GM12874 (cell line): Measurements from ENCODE around the gene GTF3C1.

Source experiments
- CTCF ChIP-seq: IDR thresholded peaks from 2 replicates; pipeline ENCODE4 v1.5.1; 2011; ENCODE audit warnings: low read depth, mild to moderate bottlenecking, control low read depth, low read length, moderate library complexity; ENCODE audit not compliant: insufficient read depth

The GTF3C1 gene

GRCh38 chr16:27474921-27475320, 74.8 kb downstream of the GTF3C1 start:
- no peak for TF ChIP-seq CTCF

GRCh38 chr16:27474041-27474440, 75.7 kb downstream of the GTF3C1 start:
- TF ChIP-seq CTCF: no peak

- no peak for TF ChIP-seq CTCF
Measured at GRCh38 chr16:27473101-27473900, 76.4 kb downstream of the GTF3C1 start.

- TF ChIP-seq CTCF: no peak
Measured at GRCh38 chr16:27472091-27473020, 77.4 kb downstream of the GTF3C1 start.

GRCh38 chr16:27471661-27472060, 78.1 kb downstream of the GTF3C1 start:
- no peak for TF ChIP-seq CTCF

GRCh38 chr16:27470567-27471431, 78.9 kb downstream of the GTF3C1 start:
- no peak for TF ChIP-seq CTCF
